ENCODE results near the gene GMNN.
"Not testable (repeated sequence)": the region's sequence is repeated elsewhere in the genome, so short reads cannot be mapped to it uniquely, and the experiment has no call there.

The GMNN gene

DNA sequence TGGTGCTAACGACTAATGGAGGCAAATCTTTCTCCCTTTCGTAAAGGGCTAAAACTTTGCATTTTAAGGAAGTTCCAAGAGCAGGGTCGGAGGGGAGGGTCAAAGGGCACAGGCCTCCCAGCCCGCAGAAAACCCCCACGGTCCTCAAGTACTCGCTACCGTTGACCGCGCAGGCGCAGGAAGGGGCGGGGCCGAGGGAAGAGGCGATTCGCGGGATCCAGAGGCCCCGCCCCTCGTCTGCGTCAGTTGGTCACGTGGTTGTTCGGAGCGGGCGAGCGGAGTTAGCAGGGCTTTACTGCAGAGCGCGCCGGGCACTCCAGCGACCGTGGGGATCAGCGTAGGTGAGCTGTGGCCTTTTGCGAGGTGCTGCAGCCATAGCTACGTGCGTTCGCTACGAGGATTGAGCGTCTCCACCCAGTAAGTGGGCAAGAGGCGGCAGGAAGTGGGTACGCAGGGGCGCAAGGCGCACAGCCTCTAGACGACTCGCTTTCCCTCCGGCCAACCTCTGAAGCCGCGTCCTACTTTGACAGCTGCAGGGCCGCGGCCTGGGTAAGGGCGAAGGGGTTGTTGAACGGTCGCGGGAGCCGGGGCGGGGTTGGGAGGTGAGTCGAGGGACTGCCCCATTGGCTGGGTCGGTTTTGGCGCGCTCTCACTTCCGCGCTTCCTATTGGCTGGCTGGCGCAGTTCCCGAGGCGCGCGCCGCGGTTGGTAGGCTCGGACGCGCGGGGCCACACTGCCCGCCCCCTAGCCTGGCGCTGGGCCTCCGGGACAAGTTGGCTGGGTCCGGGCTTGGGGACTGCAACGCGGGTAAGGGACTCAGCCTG is at the start of gene GMNN:
Gene GMNN (plus strand): TSS at position 242 of the 824 bp plus-strand sequence. CDS start 2,310 bp downstream, outside the sequence.
- DNase-seq = peak; percentile 91

DNA sequence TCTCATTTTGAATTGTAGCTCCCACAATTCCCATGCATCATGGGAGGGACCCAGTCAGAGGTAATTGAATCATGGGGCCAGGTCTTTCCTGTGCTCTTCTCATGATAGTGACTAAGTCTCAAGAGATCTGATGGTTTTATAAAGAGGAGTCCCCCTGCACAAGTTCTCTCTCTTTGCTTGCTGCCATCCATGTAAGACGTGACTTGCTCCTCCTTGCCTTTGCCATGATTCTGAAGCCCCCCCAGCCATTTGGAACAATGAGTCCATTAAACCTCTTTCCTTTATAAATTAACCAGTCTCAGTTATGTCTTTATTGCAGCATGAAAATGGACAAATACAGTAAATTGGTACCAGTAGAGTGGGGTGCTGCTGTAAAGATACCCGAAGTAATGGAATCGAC is 44.1 kb upstream of the GMNN start:
- not testable (repeated sequence) for DNase-seq

DNA sequence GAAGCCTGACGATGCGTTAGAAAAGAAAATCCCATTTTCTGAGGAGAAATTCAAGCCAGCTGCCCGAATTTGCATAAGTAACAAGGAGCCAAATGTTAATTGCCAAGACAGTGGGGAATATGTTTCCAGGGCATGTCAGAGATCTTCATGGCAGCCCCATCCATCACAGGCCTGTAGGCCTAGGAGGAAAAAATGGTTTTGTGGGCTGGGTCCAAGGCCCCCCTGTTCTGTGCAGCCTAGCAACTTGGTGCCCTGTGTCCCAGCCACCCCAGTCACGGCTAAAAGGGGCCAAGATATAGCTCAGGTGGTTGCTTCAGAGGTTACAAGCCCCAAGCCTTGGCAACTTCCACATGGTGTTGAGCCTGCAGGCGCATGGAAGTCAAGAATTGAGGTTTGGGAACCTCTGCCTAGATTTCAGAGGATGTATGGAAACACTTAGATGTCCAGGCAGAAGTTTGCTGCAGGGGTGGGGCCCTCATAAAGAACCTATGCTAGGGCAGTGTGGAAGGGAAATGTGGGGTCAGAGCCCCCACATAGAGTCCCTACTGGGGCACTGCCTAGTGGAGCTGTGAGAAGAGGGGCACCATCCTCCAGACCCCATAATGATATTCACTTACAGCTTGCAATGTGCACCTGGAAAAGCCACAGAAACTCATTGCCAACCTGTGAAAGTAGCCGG is 43.1 kb upstream of the GMNN start:
- not testable (repeated sequence) for DNase-seq

DNA sequence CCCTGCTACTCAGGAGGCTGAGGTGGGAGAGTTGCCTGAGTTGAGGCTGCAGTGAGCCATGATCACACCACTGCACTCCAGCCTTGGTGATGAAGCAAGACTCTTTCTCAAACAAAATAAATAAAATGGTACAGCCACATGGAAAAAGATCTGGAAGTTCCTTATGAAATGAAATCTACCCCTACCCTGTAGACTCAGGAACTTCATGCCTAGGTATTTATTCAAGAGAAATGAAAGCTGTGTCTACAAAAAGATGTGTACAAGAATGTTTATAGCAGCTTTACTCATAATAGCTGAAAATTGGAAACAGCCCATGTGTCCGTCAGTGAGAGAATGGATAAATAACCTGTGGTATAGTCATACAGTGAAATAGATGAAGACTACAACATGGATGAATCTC is 40.6 kb upstream of the GMNN start:
- DNase-seq = no peak

DNA sequence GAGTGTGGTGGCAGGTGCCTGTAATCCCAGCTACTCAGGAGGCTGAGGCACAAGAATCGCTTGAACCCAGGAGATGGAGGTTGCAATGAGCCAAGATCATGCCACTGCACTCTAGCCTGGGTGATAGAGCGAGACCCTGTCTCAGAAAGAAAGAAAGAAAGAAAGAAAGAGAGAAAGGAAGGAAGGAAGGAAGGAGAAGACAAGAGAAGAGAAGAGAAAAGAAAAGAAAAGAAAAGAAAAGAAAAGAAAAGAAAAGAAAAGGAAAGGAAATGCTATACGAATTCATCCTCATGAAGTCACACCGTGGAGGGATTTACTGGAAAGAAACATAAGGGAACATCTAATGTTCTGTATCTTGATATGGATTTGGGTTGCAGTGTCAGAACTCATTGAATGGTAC is 40.0 kb upstream of the GMNN start:
- DNase-seq = not testable (repeated sequence)

DNA sequence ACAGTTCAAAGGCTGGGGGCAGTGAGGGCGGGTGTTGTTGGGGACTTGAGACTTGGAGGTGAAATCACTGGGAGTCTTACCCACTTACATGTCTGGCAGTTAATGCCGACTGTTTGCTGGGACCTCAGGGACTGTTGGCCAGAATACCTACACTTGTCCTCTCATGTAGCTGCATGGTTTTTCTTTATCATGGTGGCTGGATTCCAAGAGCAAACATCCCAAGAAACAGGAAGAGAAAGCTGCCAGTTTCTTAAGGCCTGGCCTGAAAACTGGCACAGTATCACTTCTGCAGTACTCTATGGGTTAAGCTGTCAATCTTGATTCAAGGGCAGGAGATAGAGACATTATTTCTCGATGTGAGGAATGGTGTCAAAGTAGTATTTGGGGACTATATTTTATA is 36.0 kb upstream of the GMNN start:
- no peak for DNase-seq

DNA sequence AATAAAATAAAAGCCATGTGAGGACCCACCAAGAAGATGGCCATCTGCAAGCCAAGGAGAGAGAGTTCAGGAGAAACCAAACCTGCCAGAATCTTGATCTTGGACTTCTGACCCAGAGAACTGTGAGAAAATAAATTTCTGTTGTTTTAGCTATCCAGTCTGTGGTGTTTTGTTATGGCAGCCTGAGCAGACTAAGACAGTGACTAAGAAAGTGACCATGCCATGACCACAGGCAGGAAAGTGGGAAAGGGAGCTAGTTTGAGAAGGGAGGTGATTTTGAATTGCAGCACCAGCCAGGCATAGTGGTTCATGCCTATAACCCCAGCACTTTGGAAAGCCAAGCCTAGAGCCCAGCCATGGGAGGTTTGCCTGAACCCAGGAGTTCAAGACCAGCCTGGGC is 33.9 kb upstream of the GMNN start:
- DNase-seq = no peak

DNA sequence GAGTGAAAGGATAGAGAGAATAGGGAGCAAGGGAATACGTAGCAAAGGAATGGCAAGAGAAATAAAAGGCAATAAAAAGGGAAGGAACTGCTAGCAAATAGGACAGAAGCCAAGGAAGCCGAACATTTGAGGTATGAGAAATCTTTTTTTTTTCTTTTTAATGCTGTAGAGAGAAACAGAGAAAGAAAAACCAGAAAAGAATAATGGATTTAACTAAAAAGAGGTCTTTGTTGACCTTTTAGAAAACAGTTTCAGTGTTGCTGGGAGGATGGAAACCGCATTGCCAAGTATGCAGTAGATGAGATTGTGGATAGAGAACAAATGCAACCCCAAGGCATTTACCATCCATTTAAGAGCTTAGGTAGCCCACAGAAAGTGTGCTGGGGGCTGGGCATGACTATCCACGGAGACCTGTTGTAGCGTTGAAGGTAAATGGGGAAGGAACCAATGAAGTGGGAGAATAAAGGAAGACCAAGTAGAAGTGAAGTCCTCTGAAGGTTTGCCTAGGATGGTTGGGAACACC is 32.5 kb upstream of the GMNN start:
- DNase-seq = no peak

DNA sequence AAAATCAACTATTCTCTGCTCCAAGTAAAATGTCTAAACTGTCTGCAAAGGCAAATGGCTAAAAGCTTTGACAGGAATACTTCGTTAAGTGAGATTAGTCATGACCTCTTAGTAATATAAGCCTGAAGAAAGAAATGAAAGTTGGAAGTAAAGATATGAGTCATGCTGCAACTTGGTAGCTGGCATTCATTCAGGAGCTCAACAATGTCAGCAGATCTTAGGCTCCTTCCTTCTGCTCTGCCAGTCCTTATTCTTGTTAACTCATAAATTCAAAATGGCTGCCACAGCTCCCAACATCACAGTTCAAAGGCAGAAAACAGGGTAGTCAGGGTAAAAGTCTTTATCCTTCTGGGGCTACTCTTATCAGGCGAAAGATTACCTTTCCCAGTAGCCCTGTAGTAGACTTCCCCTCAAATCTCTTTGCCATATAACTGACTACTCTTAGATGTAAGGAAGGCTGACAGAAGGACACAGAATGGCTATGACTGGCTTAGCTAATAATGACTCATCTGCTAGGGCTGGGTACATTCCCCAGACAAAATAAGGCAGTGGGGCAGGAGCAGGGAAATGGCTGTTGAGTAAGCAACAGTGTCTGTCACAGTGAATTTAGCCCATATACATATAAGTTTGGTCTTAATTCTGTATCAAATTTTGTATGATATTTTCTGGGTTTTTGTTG is 31.3 kb upstream of the GMNN start:
- DNase-seq = no peak

DNA sequence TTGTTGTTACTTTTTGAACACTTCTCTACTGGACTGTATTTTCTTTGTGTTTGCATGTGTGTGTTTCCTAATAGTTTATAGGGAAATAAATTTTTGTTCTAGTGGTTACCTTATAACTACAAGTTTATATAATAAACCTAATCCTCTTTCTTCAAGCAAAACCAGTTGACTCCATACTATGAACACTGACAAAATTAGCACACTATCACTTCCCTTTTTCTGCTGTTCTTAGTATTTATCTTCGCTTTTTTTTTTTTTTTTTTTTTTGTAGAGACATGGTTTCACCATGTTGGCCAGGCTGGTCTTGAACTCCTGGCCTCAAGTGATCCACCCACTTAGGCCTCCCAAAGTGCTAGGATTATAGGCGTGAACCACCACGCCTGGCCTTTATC is 30.8 kb upstream of the GMNN start:
- no peak for DNase-seq

DNA sequence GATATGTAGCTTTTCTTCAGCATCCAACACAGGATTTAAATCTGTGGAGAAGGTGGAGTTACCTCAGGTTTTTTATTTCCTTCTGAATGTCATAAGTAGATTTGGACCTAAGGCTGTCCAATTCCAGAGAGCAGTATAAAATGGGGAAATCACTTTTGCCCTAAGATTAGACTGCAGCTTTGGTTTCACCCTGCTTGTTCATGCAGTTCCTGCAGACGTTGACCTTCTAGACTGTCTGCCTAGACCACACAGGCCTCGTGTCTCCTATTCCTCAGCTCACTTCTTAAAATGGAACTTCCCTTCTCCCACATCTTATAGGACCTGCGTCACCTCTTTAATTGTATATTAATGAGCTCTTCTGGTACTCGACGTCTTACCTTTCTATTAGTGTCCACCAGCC is 29.8 kb upstream of the GMNN start:
- no peak for DNase-seq

DNA sequence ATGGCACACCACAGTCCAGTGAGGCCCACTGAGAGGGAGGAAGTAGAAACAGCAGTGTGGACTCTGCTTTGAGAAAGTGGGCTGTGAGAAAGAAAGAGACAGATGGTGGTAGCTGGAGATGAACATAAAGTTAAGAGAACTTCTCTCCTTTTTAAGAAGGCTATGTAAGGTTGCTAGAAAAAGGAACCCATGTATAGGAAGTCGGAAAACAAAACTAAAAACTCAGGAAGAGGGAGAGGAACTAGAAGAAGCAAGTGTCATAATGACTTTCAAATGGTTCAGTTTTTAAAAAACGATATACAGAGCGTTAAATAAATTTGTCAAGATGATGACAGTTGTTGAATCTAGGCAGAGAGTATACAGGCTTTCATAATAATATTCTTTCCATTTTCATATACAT is 25.4 kb upstream of the GMNN start:
- no peak for DNase-seq

DNA sequence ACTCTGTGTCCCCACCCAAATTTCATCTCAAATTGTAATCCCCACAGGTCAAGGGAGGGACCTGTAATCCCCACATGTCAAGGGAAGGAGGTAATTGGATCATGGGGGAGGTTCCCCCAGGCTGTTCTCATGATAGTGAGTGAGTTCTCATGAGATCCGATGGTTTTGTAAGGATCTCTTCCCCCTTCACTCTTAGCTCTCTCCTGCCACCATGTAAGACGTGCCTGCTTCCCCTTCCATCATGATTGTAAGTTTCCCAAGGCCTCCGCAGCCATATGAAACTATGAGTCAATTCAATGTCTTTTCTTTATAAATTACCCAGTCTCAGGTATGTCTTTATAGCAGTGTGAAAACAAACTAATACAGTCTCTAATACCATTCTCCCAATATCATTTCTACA is 23.9 kb upstream of the GMNN start:
- not testable (repeated sequence) for DNase-seq

DNA sequence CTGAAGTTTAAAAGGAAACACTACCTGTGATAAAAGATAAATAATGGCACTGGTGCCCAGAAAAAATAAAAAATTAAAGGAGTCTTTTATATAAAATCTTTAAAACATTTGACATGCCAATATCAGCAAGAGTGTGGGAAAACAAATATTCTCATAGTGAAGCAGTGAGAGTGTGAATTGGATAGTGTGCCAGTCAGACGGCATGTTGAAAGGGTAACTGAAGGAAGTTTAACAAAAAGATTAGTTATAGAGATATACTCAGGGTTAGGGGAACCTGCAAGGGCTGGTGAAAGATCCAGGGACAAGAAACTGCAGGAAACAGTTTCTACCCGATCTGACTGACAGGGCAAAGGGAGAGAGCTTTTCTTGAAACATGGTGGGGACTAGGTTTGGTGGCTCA is 22.2 kb upstream of the GMNN start:
- no peak for DNase-seq

DNA sequence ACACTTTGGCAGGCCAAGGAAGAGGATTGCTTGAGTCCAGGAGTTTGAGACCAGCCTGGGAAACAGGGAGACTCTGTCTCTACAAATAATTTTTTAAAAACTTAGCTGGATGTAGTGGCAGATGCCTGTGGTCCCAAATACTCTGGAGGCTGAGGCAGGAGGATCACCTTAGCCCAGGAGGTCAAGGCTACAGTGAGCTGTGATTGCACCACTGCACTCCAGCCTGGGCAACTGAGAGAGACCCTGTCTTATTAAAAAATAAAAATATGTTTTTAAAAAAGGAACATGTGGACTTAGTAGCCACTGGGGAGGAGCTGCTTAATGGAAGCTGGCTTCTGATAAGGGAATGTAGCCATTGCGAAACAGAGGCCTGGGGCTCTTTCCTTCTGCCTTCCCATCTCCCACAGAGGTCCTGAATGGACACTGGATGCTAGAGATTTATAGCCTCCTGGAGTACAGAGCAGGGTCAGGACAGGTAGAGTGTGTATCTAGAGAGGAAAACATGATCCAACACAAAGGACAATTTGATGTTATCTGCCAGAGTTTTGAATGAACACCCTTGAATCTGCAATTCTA is 21.7 kb upstream of the GMNN start:
- DNase-seq = no peak

DNA sequence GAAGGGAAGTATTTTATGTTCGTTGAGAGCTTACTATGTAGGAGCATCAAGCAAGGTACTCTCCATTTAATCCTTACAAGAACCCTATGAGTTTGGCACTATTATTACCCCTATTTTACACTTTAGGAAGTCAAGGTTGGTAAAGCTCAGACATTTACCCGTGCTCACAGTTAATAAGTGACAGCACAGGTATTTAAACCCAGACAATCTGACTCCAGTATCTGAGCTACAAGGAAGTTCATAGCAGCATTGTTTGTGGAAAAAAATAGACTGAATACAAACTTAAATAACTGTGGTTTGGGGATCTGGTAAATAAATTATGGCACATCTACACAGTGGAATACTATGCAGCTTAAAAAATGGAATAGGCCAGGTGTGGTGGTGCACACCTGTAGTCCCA is 21.2 kb upstream of the GMNN start:
- DNase-seq = no peak

DNA sequence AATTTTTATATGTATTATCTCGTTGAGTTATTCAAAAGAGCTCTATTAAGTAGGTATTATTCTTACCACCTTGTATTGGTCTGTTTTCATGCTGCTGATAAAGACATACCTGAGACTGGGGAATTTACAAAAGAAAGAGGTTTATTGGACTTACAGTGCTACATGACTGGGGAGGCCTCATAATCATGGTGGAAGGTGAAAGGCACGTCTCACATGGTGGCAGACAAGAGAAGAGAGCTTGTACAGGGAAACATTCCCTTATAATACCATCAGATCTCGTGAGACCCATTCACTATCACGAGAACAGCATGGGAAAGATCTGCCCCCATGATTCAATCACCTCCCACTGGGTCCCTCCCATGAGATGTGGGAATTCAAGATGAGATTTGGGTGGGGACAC is 20.4 kb upstream of the GMNN start:
- DNase-seq = not testable (repeated sequence)

DNA sequence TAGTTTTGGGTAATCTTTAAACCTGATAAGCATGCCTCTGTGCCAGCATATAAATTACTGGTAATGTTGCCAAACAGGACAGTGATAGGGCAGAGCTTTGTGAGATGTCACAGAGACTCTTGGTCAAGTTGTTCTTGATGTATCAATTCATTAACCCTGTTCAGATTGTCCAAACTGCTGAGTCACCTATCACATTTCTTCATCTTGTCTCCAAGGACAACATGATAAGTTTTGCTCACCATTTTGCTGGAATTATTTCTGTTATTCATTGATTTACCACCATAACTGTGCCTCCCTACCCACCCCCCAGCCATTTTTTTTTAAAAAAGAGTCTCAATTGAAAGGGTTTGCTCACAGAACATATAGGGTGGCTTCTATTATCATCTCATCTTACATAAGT is 19.5 kb upstream of the GMNN start:
- no peak for DNase-seq

DNA sequence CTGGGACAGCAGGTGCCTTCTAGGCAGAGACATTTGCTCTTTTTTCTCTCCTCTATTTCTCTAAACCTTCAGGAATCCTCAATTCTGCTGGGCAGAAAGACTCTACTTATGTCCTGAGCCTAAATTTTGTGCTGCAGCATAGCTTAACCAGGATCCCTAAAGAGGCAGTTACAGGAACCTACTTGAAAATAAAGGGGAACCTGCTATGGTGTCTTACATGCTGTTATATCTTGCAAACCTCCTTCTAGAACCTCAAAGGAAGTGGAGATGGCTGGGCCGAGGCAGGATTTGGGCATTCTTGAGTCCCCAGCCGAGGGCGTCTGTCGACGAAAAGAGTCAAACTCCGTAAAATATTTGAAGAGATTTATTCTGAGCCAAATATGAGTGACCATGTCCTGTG is 17.1 kb upstream of the GMNN start:
- no peak for DNase-seq

DNA sequence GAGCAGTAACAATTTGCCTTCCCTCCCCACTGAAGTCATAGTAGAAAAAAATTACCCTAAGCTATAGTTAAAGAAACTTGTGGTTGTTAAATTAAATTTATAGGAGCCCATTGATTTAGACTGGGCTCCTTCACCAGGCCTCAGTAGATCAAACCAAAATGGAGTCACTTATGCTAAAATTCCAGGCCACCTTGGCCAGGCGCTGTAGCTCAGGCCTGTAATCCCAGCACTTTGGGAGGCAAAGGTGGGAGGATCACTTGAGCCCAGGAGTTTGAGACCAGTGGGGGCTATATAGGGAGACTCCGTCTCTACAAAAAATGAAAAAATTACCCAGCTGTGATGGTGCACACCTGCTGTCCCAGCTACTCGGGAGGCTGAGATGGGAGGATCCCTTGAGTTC is 15.0 kb upstream of the GMNN start:
- no peak for DNase-seq

DNA sequence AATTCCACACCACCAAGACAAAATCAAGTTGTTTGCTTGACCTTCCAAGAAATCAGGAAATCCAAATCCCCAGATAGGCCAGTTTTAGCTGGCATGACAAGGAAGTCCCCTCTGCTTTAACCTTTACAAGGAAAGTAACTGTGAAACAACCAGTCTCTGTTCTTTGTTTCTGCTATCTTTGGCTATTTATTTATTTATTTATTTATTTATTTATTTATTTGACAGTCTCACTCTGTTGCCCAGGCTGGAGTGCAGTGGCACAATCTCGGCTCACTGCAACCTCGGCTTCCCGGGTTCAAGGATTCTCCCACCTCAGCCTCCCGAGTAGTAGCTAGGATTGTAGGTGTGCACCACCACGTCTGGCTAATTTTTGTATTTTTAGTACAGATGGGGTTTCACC is 14.5 kb upstream of the GMNN start:
- DNase-seq = no peak

DNA sequence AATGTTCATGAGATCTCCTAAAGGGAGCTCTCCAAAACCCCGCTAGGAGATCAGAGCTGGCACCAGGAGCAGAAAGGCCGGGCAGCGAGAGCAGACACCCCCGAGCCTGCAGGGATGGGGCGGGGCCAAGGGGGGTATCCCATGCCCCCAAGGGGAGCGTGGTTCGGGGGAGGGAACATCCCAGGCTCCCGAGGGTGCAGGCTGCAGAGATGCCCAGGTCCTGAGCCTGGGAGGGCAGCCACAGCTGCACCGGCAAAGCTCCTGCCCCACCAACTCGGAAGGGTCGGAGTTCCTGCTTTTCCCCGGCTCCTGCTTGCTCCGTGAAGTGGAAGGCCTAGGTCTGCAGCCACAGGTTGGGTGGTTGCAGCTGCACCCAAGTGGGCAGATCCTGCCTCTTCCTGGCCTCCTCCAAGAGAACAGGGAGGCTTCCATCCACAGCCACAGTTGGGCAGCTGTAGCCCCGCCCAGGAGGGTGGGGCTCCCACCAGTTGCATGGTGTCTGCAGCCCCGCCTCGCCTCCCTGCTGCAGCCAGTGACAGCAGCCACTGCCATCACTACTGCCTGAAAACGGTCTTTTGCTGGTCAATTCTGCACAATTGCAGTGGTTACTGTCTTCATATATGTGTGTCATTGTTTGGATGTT is 13.4 kb upstream of the GMNN start:
- DNase-seq = no peak

DNA sequence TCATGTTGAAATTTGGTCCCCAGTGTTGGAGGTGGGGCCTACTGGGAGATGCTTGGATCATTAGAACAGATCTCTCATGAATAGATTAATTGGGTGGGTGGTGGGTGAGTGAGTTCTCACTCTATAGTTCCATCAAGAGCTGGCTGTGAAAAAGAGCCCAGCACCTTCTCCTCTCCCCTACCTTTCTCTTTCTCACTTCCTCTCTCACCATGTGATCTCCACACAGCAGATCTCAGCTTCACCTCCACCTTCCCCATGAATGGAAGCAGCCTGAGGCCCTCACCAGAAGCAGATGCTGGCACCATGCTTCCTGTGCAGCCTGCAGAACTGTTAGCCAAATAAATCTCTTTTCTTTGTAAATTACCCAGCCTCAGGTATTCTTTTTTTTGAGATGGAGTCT is 12.9 kb upstream of the GMNN start:
- no peak for DNase-seq
